Smooth muscle cell (in vitro differentiated cells): ENCODE data around the gene KRTAP17-1. TPM values are rescaled to one million over a fixed set of nuclear protein-coding genes. Genes with fewer than 3 reads are reported as not detected.
A peak's percentile ranks its signal among the peaks of the same experiment; 100 is the strongest.

ENCODE experiments used
- DNase-seq: peaks from one replicate; lab custom pipeline; 2025; ENCODE audit not compliant: unreplicated experiment; lab: John Stamatoyannopoulos, UW
- H2AFZ ChIP-seq: fragments of 200-600 bp; sonication (generic); 2 replicates; pipeline ENCODE4 v1.6.0; 2016; ENCODE audit warnings: antibody characterized with exemption, low read depth, mild to moderate bottlenecking
- H3F3A ChIP-seq: fragments of 200-600 bp; sonication (generic); 2 replicates; pipeline ENCODE4 v1.6.0; 2017; ENCODE audit warnings: antibody characterized with exemption, low read depth
- H3K27ac ChIP-seq: fragments of 200-600 bp; sonication (generic); 2 replicates; pipeline ENCODE4 v1.5.1; 2016; ENCODE audit warnings: low read depth, mild to moderate bottlenecking
- H3K27me3 ChIP-seq: fragments of 200-600 bp; sonication (generic); 2 replicates; pipeline ENCODE4 v1.6.1; 2016; ENCODE audit warnings: low read depth, mild to moderate bottlenecking
- H3K36me3 ChIP-seq: fragments of 200-600 bp; sonication (generic); 2 replicates; pipeline ENCODE4 v1.5.1; 2016; ENCODE audit warnings: low read depth
- H3K4me1 ChIP-seq: fragments of 200-600 bp; sonication (generic); 2 replicates; pipeline ENCODE4 v1.5.1; 2016; ENCODE audit warnings: low read depth
- H3K4me2 ChIP-seq: fragments of 200-600 bp; sonication (generic); 2 replicates; pipeline ENCODE4 v1.6.0; 2016; ENCODE audit warnings: mild to moderate bottlenecking
- H3K4me3 ChIP-seq: fragments of 200-600 bp; sonication (generic); 2 replicates; pipeline ENCODE4 v1.5.1; 2016; ENCODE audit warnings: mild to moderate bottlenecking
- H3K79me2 ChIP-seq: fragments of 200-600 bp; sonication (generic); 2 replicates; pipeline ENCODE4 v1.6.0; 2016; ENCODE audit warnings: low read depth, mild to moderate bottlenecking
- H3K9ac ChIP-seq: fragments of 200-600 bp; sonication (generic); 2 replicates; pipeline ENCODE4 v1.6.0; 2016; ENCODE audit warnings: low read depth
- H3K9me3 ChIP-seq: fragments of 200-600 bp; sonication (generic); replicated peaks from 2 replicates; pipeline ENCODE4 v1.5.1; 2016; ENCODE audit warnings: low read depth
- H4K20me1 ChIP-seq: fragments of 200-600 bp; sonication (generic); 2 replicates; pipeline ENCODE4 v1.6.0; 2016; ENCODE audit warnings: low read depth
- CTCF ChIP-seq: fragments of 200-600 bp; sonication (generic); IDR thresholded peaks from 2 replicates; pipeline ENCODE4 v1.5.1; 2017; ENCODE audit warnings: borderline replicate concordance, mild to moderate bottlenecking, antibody characterized with exemption; ENCODE audit not compliant: insufficient read depth, poor library complexity, severe bottlenecking
- WGBS: methylation state at CpG from one replicate; pipeline ENCODE4 v1.1.7; 2016; ENCODE audit warnings: low lambda C conversion rate; 5-methylcytosine and 5-hydroxymethylcytosine counted together
- polyA plus RNA-seq: library from polyadenylated mRNA; unstranded; fragments of >200 nt; fragmentation: Nextera tagmentation; extraction: Ambion mirVana; gene quantifications from 2 replicates; pipeline ENCODE4 v1.2.1, GENCODE V29; 2016
- total RNA-seq: library from RNA; depleted of rRNA; stranded (reverse); fragments of >200 nt; gene quantifications from 2 replicates; pipeline ENCODE4 v1.2.3, GENCODE V29; 2014

KRTAP17-1 gene
- not detected in 2 replicates for total RNA-seq
- polyA plus RNA-seq = not detected in 2 replicates

- no peak for TF ChIP-seq CTCF
- Histone ChIP-seq H3K79me2 (no peaks in the 10 kb centered on the region), H4K20me1 (no peaks in the 10 kb centered on the region), H3K9ac (no peak within 1 kb of the TSS), H3K27me3 (peaks cover 11% of the 10 kb centered on the region), H3K4me2 (no peak within 1 kb of the TSS), H3K27ac (no peak within 1 kb of the TSS), H3K4me3 (no peak within 1 kb of the TSS), H3K4me1 (no peaks in the 10 kb centered on the region), H3K36me3 (no peaks in the 10 kb centered on the region), H3K9me3 (no peaks in the 10 kb centered on the region), H3F3A (no peaks in the 10 kb centered on the region), H2AFZ (no peak within 1 kb of the TSS)
- DNase-seq = no peak
- WGBS = 94% methylated on average over 20 of the region's 24 CpGs
Observed at GRCh38 chr17:41315204-41315794, at the start of gene KRTAP17-1. Gene KRTAP17-1 (minus strand): TSS chr17:41315710. CDS start chr17:41315650, 60 bp downstream.

- Histone ChIP-seq H3K36me3 (no peaks in the 10 kb centered on the region), H2AFZ (no peak overlapping the region), H3F3A (peaks cover 9% of the 10 kb centered on the region), H3K79me2 (no peaks in the 10 kb centered on the region), H3K27me3 (no peaks in the 10 kb centered on the region), H3K4me1 (no peaks in the 10 kb centered on the region), H3K27ac (no peak overlapping the region), H3K9me3 (no peaks in the 10 kb centered on the region), H4K20me1 (no peaks in the 10 kb centered on the region), H3K4me3 (no peak overlapping the region), H3K9ac (no peak overlapping the region), H3K4me2 (no peak overlapping the region)
- DNase-seq = no peak
- TF ChIP-seq CTCF = no peak
- 83% methylated on average over 2 of the region's 2 CpGs for WGBS
Observed at GRCh38 chr17:41363881-41364280, 48.4 kb upstream of the KRTAP17-1 start.

GRCh38 chr17:41360296-41360995 lies 44.9 kb upstream of the KRTAP17-1 start:
- Histone ChIP-seq H3K27me3 (no peaks in the 10 kb centered on the region), H3F3A (peaks cover 9% of the 10 kb centered on the region), H3K9me3 (no peaks in the 10 kb centered on the region), H3K27ac (peak overlapping the region; percentile 75), H3K4me3 (no peak overlapping the region), H3K79me2 (no peaks in the 10 kb centered on the region), H3K4me1 (no peaks in the 10 kb centered on the region), H4K20me1 (no peaks in the 10 kb centered on the region), H3K36me3 (no peaks in the 10 kb centered on the region), H3K4me2 (peak overlapping the region; percentile 38), H2AFZ (no peak overlapping the region), H3K9ac (no peak overlapping the region)
- TF ChIP-seq CTCF = no peak
- 45% methylated on average over 5 of the region's 5 CpGs for WGBS
- DNase-seq = no peak
